Subcutaneous adipose tissue (tissue), 4 donors: ENCODE measurements around the gene CAMTA1. TPM values are rescaled to one million over a fixed set of nuclear protein-coding genes. Genes with fewer than 3 reads are reported as not detected.

Experiments
- total RNA-seq, 4 donors: library from RNA; depleted of rRNA; stranded (reverse); fragments of >200 nt; gene quantifications; one replicate each; pipeline ENCODE4 v1.1.0, GENCODE V29; 2016
- TF ChIP-seq, protein P1 (sequence below): fragments of 450-650 bp; IDR thresholded peaks from one replicate; pipeline ENCODE4 v1.5.1; 2016; ENCODE audit warnings: low read depth, mild to moderate bottlenecking, control low read depth, antibody characterized with exemption, moderate library complexity

Gene CAMTA1
- total RNA-seq, 4 donors from 2014 or later = 58.6 to 82.5 (median 78.0) TPM

DNA sequence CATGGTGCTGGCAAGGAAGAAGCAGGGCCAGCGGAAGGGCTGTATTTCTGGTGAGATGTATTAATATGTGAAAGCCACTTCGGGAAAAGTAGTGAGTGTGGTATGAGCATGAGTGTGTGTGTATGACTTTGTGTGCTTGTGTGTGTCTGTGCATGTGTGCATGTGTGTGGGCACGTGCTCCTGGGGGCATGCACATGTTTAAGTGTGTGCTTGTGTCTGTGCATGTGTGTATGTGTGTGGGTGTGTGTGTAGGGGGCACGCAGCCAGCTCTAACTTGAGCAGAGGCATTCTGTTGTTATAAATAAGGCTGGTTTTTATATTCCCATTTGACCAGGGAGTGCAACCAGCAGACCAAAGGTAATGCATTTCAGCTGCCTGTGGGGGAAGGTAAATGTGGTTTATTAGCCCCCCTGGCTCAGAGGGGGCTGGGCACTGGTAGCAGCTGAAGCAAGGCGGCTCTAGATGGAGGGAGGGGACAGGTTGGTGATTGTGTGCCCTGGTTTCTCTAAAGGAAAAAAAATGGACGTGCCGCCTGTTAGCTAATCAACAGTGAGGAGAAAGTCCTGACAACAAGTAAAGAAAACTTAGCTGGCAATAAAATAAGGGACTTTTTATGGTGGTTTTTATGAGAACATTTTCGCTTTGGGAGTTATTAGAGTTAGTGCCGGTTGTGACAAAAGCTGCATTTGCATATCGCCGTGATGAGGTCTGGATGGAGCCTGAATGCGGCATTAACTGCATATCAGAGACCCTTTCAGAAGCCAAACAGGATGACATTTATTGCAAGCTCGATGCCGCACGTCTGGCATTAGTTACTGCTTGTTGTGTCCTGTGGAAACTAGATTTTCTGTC lies 180.1 kb downstream of the CAMTA1 start:
- TF ChIP-seq, protein P1, sequence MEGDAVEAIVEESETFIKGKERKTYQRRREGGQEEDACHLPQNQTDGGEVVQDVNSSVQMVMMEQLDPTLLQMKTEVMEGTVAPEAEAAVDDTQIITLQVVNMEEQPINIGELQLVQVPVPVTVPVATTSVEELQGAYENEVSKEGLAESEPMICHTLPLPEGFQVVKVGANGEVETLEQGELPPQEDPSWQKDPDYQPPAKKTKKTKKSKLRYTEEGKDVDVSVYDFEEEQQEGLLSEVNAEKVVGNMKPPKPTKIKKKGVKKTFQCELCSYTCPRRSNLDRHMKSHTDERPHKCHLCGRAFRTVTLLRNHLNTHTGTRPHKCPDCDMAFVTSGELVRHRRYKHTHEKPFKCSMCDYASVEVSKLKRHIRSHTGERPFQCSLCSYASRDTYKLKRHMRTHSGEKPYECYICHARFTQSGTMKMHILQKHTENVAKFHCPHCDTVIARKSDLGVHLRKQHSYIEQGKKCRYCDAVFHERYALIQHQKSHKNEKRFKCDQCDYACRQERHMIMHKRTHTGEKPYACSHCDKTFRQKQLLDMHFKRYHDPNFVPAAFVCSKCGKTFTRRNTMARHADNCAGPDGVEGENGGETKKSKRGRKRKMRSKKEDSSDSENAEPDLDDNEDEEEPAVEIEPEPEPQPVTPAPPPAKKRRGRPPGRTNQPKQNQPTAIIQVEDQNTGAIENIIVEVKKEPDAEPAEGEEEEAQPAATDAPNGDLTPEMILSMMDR = no peak

DNA sequence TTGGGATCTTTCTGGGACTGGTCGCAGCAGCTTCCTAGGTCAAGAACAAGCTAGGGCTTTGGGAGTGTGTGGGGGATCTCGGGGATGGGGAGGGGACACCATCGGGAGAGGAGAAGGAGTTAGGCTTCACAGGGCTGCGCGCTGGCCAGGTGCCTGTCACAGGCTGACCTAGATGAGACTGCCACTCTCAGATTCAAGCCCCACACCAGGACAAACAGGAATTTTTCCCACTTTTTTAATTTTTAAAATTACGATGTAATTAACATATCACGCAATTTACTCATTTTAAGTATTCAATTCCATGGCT lies 180.6 kb downstream of the CAMTA1 start:
- TF ChIP-seq, protein P1 = no peak

DNA sequence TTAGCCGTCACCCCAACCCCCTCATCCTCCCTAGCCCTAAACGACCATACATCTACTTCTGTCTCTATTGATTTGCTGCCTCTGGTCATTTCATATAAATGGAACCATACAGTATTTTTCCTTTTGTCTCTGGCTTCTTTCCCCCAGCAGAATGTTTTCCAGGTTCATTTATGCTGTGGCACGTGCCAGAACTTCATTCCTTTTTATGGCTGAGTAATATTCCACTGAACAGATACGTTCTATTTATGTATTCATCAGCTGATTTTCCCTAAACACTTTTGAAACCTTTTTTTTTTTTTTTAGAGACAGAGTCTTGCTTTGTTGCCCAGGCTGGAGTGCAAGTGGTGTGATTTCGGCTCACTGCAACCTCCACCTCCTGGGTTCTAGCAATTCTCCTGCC lies 181.1 kb downstream of the CAMTA1 start:
- TF ChIP-seq, protein P1 = no peak

DNA sequence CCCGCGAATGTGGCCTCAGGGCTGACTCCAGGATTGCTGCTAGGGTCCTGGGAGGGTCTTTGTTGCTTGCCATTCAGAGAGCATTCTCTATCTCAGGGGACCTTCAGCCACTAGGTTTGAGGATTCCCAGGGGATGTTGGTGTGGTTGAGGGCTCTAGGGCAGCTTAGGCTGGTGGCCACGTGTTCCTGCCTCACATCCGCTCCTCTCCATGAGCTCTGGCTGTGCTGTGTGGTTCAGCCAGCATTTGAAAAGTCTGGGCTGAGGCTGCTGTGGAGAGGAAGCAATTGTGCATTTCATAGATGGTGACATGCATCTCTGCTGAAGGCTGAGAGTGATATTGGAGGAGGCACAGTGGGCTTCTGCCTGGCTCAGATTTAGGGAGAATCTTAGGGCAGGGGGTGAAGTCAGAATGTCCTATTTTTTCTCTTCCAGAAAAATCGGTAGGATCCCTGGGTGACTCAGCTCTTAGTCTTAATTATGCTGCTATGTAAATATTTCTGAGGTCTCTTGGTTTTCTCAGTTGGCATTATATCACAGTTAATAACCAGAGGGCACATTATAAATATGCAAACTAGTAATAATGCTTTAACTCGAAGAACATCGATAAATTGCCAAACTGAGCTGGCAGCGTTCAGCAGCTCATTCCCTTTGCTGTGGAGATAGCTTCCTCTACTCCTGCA lies 182.3 kb downstream of the CAMTA1 start:
- TF ChIP-seq, protein P1 = no peak

DNA sequence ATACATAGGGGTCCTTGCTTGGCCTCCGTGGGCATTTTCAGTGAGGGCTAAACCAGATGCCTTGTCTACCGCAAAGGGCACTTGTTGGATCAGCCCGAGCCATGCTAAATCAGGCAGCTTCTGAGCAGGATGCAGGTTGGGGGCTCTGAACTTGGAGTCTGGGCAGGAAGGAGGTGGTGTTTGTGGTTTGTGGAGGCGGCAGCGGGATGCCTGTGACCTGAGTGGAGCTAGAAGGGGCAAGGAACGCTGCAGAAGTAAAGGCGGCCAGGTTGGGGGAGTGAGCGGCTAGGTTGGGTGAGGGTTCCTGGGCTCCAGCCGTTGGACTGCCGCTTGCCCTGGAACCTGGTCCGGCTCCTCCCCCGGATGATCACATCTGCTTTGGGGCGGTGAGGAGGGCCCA lies 183.9 kb downstream of the CAMTA1 start:
- TF ChIP-seq, protein P1 = no peak

DNA sequence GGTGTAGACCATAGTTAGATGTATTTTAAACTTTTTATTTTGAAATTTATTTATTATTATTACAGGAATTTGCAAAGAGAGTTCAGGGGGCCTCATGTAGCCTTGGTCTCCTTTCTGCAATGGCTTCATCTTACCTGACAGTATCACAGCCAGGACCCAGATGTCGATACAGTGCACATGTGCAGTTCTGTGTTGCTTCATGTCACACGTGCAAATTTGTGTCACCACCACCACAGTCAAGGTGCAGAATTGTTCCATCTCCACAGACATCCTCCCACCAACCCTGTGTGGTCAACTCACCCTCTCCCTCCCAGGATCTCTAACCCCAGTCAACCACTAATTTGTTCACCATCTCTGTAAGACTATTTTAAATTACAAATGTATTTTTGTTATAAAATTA lies 184.5 kb downstream of the CAMTA1 start:
- TF ChIP-seq, protein P1 = no peak

DNA sequence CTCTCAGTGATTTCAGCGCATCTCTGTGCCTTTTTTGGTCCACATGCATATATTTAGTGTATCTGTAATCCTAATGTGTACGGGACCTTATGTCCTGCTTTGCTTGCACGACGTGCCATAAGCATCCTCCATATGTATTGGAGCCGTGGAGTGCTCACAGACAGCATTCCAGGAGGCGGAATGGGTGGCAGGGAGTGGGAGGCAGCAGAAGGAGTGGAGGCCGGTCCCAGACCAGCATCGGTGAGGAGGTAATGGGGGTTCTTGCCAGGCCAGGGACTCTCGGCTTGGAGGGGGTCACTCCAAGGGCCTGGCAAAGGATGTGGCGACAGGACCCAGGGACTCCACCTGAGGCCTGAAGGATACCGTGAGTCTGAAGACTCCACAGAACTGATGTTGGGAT lies 185.0 kb downstream of the CAMTA1 start:
- TF ChIP-seq, protein P1 = no peak
